H4 (cell line): ENCODE results near the gene LRRK1. TPM values are rescaled to one million over a fixed set of nuclear protein-coding genes. Genes with fewer than 3 reads are reported as not detected.
A peak's percentile ranks its signal among the peaks of the same experiment; 100 is the strongest.

Source experiments
- DNase-seq: peaks from one replicate; pipeline ENCODE4 v3.0.0-alpha.2; 2015; ENCODE audit warnings: low spot score
- total RNA-seq: library from RNA; depleted of rRNA; stranded (reverse); fragments of >200 nt; shearing (Covaris generic); gene quantifications from 2 replicates; pipeline ENCODE4 v1.2.3, GENCODE V29; 2014

The LRRK1 gene
- total RNA-seq, 1 experiment from 2014 or later = 1.4 TPM

DNA sequence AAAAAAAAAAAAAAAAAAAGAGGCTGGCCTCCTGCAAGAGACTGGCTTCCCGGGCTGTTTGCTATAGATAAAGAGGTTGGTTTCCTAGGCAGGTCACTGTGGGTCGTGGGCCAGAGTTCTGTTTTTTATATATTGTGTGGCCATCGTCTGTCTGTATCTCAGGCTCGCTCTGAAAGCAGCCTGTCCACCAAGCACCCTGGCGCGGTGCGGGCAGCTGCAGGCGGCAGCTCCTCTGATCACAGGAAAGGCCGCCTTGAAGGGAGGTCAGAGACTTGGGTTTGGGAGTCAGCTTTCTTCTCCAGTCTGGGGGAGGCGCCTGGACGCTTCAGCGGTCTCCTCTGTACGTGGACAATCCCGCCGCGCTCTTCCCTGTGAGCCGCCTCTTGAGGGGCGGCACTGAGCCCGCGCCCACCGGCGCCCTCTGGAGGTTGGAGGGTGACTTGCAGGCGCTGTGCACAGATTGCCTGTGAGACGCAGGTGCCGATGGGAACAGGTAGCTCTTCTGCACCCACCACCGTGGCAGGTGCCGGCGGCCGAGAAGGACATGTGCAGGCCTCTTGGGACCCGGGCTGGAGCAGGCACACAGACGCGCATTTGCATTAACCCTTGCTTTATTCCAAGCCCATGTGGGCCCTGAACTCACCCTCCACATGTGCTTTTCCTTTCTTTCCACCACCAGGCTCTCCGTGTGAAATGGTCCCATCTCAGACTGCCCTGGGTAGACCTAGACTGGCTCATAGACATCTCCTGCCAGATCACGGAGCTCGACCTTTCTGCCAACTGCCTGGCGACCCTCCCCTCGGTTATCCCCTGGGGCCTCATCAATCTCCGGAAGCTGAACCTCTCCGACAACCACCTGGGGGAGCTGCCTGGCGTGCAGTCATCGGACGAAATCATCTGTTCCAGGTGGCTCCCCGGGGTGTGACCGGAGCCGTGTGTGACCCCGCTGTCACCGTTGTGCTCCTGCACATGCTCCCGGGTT lies 89.3 kb downstream of the LRRK1 start:
- DNase-seq = peak; percentile 25

DNA sequence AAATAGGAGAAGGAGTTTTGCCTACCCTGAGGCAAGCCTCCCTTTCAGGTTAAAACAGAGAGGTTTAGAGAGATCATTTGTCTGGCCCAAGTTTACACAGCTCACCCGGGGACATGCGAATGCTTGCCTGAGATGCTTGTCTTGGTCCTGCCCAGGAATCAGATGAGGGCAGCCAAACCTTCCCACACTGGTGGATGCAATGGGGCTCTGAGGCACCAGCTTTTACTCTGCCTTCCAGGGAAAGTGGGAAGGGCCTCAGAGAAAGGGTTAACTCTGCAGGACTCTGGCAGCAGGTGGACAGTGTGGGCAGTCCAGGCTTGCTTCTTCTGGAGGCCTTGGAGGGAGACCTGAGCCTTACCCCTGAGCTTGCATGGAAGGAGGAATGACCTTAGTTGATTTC lies 90.0 kb downstream of the LRRK1 start:
- DNase-seq = no peak

DNA sequence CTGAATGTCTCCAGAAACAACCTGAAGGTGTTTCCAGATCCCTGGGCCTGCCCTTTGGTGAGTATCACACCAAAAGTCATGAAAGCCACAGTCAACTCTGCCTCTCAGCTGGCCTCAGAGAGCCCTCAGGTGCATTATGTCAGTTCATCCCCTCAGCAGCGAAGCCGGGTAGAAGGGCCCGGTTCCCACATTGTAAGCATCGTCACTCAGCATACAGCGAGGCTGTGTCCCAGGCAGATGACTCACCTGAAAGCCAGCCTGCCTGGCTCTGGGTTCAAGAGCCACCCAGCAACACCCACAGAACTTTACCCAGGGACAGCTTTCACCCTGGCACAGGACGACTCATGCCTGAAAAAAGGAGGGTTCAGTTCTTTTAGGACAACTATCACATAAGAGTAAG lies 91.6 kb downstream of the LRRK1 start:
- no peak for DNase-seq

DNA sequence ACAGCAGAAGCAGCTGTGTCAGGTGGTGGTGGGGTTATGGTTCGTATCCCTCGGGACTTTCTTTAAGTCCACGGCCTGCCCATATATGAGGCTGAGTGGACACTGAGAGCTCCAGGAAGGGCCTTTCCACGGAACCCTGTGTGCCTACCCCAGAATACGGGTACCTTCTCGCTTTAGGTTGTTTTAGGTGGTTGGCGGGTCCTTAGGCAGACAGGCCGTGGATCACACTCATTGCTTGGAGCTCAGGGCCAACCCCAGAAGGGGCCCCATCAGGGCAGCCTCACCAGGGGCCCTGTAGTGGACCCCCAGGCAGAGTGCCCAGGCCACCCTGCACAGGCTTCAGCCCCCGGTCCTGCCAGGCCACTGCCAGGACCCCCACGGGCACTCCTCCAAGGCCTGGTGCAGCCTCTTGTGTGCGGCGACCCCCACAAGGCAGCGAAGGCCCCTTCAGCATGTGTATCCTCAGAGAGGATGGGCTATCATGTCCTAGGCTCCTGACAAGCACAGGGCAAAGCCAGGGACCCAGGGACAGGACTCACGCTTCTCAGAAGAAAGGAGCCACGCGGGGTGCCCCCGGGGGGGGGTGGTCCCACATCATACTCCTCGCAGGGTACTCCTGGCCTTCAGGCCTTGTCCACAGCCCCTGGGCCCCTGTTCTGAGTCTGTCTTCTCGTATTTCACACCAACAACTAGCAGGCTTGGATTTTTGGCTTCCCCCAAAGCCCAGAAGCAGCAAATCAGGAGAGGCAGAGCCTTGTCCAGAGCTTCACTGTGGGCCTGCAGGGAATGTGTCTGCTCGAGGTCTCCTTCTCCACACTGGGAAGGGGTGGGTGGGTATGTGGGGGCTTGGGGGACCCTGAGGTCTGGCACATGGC lies 93.4 kb downstream of the LRRK1 start:
- no peak for DNase-seq

DNA sequence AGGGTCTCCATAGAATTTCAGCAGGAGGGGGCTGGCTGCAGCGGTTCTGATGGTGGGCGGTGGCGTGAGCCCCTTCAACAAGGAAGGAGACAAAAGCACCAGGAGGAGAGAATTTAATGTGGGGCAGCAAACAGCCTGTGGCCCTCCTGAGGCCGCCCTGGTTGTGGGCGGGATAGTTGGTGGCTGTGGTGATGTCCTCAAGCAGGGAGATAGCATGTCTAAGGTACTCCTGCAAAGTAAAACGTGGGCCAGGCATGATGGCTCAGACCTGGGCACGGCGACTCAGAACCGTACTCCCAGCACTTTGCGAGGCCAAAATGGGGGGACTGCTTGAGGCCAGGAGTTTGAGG lies 94.0 kb downstream of the LRRK1 start:
- DNase-seq = no peak

DNA sequence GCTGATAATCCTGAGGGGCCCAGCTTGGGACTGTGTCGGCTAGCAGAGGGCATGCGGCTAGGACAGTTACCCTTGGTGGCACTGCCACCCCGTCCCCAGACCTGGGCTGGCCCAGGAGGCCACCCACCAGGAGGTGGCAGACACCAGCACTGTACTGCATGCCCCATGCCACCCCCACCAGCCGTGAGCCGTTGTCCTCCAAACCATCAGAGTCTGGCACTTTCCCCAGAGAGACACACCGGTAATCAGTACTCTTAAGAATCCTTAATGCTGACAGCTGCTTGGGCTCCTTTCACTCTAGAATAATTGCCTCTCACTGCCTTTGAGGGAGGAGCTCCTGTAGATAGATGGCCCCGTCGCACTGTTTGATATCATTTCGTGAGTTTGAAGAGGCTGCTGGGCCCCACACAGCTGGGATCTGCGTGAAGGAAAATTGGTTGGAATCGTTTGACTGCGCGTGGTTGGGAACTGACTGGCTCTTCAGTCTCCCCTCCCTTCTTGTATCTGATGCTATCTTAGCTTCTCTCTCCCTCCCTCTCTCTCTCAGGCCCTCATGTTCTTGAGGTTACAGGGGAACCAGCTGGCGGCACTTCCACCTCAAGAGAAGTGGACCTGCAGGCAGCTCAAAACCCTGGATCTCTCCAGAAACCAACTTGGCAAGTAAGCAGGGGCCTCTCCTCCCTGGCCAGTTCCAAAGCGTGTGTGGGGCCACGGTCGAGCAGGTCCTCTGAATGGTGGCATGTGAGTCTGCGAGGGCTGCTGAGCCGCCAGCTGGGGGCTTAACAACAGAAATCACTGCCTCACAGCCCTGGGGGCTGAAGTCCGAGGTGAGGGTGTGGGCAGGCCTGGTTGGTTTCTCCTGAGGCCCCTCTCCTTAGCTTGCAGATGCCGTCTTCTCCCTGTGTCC lies 94.9 kb downstream of the LRRK1 start:
- DNase-seq = no peak

DNA sequence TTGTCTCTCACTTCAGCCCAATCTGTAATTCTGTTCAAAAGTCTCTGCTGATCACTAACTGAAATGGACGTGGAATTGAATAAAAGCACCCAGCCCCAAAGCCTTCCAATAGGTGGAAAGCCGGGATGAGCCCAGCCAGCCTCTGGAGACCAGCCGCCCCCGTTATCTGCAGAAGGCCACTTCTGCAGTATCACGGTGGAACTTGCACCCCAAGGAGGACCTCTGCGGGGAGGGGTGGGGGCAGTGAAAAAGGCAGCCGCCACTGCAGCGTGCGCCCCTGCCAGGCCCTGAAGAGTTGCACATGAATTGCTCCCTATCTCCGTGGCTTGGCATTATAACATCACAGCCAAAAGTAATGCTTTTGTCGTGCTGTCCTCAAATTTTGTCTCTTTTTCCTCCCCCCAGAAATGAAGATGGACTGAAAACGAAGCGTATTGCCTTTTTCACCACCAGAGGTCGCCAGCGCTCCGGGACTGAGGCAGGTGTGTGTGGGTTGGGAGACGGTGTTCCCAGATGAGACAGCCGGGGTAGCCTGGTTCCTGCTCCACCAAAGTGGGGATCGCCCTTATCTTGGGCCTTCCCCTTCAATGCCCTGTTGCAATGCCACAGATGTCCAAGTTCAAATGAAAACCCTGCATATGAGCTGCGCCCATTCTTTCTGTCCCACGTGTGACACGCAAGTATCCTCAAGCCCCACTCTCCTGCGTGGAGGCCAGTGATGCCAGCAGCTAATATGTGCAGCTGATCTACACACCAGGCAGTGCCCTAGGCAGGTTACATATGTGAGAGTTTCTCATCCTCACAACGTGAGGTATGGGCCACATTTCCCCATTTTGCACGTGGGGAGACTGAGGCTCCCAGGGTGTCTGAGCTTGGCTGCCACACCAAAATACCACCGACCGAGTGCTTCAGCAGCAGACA lies 96.0 kb downstream of the LRRK1 start:
- peak; percentile 47 for DNase-seq

DNA sequence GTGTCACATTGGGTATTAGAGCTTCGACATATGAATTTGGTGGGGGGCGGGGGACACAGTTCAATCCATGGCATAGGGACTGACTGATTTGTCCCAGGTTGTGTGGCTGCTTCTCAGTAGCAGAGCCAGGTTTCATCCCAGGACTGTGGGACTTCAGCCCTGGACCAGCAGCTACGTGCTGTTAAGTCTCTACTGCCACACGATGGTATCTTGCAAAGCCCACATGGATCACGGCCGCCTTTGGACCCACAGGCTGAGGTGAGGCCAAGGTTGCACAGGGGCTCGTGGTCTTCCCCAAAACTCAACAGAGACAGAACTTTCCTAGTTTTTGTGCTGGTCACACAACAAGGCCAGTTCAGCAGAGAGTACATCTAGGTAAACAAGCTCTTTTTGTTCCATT lies 97.4 kb downstream of the LRRK1 start:
- no peak for DNase-seq

DNA sequence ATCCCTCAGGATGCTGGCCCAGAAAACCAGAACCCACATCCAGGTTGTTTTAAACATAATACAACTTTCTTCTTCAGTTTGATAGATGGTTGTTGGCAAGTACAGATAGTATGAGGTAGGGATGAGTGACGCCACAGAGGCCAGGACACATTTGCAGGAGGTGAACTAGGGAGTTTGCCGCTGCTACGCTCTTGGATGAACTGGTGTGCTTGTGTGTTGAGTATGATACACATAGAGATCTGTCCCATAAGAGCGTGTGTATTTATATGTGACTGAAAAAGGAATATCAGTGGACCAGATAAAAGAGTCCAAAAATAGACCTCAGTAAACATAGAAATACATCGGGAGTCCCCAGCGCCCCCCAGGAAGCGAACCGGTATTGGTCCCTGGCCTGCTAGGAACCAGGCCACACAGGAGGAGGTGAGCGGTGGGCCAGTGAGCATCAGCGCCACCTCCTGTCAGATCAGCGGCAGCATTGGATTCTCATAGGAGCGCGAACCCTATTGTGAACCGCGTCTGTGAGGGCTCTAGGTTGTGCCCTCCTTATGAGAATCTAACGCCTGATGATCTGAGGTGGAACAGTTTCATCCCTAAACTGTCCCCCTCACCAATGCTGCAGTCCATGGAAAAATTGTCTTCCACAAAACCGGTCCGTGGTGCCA lies 98.1 kb downstream of the LRRK1 start:
- no peak for DNase-seq

DNA sequence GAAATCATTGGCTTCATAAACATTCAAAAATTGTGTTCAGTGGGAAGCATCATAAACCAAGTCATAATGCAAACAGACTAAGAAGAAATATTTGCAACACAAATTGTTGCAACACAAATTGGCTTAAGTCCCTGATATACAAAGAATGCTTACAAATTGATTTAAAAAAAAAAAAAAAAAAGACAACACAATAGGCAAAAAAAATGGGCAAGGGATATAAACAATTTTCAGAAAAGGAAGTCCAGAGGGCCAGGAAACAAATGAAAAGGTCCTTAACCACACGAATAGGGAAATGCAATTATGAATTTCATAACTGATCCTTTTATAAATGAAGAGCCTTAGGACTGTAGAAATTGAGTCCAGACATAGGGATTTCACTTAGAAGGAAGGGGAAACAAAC lies 98.9 kb downstream of the LRRK1 start:
- no peak for DNase-seq

DNA sequence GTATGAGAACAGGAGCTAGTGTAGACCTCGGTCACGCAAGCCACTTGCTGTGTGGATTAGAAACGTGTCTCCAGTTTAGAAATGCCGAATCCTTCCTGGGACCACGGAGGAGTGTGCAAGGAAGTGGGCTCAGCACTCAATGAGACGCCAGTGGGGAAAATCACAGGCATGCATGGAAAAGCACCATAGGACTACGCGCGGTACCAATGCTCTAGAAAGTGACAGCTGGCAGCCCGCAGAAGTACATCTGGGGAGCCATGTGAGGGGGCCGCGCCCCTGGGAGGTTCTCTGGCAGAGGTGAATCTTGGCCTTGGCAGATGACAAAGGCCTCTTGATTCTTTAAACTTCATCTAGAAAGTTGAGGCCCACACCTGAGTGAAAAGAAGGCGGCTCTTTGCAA lies 99.3 kb downstream of the LRRK1 start:
- DNase-seq = no peak

DNA sequence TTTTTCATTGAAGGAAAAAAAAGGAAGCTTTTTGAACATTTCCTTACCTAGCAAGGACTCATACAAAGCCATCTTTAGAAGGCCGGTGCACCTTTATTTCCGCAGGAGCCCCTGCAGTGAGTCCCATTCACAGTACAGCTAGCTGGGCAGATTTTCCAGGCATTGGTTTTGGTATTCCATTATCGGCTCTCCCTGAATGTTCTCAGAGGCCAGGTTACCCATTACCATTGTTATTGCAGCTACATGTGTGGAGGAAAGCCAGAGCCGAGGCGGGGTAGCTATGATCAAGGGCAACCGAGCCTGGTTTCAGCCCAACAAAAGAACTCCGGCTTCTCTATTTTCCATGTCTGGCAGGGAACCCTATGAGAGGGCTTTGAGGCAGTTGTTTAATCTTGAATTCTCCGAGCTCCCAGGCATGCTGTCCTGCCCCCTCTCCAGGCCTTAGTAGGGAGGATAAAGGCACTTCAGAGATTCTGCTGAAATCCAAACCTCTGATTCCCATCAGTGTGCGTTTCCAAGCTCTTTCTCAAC lies 100.3 kb downstream of the LRRK1 start:
- DNase-seq = no peak

DNA sequence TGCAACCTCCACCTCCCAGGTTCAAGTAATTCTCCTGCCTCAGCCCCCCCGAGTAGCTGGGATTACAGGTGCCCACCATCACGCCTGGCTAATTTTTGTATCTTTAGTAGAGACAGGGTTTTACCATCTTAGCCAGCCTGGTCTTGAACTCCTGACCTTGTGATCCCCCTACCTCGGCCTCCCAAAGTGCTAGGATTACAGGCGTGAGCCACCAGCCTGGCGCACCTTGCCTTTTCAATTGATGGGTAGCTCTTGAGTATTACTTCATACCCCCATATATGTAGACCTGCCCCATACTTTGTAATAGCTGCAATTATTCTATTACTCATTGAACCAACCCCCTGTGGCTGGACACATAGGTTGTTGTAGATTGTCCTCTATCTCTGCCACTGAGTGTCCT lies 101.3 kb downstream of the LRRK1 start:
- no peak for DNase-seq

DNA sequence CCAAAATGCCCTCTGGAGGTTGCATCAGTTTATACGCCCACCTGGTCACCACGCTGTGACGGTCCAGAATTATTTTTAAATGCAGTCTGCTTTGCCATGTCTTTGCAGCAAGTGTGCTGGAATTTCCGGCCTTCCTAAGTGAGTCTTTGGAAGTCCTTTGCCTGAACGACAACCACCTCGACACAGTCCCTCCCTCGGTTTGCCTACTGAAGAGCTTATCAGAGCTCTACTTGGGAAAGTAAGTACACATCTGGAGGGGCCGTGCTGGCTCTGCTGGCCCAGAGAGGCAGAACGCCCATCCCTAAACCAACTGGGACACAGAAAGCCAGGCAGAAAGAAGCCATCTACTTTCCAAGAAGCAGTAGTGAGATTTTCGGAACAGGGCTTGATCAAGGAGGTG lies 101.8 kb downstream of the LRRK1 start:
- DNase-seq = no peak

DNA sequence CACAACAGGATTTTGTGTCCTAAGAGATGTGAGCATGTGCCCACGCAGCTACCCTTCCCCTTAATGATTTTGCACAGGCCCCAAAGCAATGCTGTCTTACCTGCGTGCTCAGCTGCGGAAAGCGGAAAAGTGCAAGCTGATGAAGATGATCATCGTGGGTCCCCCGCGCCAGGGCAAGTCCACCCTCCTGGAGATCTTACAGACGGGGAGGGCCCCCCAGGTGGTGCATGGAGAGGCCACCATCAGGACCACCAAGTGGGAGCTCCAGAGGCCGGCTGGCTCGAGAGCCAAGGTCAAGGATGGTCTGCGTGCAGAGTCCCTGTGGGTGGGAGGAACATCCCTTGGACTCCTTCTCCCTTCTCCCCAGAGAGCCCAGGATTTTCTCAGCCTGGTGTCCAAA lies 103.1 kb downstream of the LRRK1 start:
- no peak for DNase-seq

DNA sequence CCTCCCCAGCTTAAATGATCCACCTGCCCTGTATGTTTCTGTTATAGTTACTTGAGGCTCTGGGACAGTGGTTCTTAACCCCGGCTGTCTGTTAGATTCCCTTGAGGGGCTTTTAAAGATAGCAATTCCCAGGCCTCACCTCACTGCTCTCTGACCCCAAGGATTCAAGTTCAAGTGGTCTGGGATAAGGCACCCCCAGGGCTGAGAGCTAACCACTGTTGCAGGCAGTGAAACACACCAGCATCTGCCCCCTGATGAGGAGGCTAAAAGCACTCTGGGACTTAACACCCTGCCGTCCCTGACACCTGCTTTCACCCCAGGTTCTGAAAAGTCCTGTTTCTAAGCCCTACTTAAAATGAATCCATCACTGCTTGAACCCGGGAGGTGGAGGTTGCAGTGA lies 103.7 kb downstream of the LRRK1 start:
- no peak for DNase-seq

DNA sequence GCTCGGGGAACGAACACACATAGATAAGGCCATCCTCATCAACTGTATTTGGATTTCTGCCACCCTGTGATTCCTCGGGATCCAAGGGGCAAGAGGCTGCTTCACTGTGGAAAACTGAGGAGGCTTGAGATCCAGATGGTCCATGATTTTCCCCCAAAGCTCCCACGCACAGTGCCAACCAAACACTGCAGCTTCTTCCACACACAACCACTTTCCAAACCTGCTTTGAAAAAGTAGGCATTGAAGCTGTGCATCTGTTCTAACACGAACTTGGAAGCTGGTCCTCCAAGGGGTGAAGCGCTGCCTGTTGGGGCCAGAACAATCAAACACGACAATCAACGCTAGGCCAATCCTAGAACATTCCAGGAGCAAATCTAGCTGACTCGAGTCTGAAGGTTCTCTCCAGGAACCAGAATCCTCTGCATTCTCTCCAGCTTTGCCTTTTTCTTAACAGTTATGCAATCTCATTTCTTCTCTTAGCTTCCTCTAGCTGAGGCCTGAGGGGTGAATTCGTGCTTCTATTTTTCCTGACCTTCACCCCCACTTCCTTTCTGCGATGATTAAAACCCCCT lies 104.4 kb downstream of the LRRK1 start:
- DNase-seq = no peak

DNA sequence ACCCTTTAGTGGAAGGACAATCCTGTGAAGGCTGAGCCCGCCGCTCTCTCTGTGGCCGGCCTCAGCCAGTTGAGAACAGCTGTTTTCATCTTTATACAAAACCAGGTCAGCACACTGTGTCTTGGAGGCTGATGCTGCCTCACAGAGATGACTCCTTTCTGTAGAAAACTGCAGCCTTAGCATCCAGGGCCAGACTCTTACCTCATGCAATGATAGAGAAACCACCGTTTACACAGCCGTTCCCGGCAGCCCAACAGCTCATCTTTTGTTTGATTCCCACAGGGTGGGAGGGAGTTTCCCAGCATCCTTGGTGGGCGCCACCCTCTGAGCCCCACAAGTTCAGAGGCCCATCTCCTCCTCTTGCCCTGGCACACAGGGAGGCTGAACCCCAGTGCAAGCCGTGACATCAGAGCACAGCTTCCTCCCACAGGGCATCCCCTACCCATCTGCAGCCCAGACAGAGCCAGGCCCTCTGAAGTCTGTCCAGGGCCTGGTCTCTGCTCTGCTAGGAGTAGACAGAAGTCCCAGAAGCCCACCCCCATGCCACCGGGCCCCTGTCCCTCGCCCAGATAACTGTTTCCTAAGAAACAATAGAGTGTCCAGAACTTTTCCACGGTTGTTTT lies 105.0 kb downstream of the LRRK1 start:
- DNase-seq = peak; percentile 50
